Measurements from ENCODE around the gene ZDHHC22.

Gene ZDHHC22

DNA sequence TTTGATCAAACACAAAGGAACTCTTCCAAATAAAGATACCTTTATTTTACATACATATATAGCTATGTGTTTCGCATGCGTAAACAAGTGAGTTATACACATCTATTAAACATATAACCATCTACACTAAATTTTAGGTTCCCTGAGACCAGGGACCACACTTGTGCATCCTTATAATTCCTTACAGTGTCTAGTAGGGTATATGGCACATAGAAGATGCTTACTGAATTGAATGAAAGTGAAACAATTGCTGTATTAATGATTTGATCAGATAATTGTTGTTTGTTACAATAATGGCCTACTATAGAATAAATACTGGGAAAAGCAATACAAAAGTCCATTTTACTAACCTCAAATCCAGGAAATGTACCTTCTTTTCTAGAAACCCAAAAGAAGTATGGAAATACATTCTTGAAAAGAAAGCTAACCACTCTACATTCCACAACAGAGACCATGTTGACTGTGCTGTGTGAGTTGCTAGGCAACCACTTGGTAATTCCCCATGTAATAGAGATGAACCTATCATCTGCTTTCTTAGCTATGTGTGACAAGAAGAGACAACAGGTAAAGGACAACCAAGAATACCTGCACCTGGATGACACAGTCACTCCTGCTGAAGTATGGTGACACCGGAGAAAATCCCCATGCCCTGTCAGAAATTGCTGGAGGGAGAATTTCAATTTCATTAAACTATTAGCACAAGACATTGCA lies 55.4 kb downstream of the ZDHHC22 start:
- peak overlapping the region; percentile 95 for H3K27ac ChIP-seq

GRCh38 chr14:77085538-77085937 lies 56.1 kb downstream of the ZDHHC22 start:
- TF ChIP-seq ZFX (IDR thresholded peaks at IDR 0.05; ENCODE audit: borderline replicate concordance) (no peak), CTCF (IDR thresholded peaks at IDR 0.05) (no peak)
- H3K27ac ChIP-seq, result no peak overlapping the region

More for the DNA sequence above, 55.4 kb downstream of the ZDHHC22 start:
- TF ChIP-seq ZFX (IDR thresholded peaks at IDR 0.05; ENCODE audit: borderline replicate concordance), result no peak

DNA sequence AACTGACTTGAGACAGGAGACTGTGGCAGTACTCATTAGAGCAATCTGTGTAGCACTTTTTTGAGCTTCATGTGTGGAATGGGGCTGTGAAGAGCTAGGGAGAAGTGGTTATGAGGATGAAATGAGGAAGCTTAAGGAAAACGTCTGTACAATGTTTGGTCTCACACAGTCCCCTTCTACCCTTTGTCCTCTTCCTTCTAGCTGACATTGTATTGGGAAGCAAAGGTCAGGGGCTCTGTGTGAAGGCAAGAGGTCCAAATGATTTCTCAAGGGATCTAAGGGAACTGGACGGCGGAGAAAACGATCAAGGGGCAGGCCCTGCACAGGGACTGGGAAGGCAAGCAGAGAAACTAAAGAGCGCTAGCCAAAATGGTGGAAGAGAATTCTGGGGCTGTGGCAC lies 56.6 kb downstream of the ZDHHC22 start:
- no peak for TF ChIP-seq CTCF (IDR thresholded peaks at IDR 0.05)
- no peak for TF ChIP-seq ZFX (IDR thresholded peaks at IDR 0.05; ENCODE audit: borderline replicate concordance)
- no peak overlapping the region for H3K27ac ChIP-seq

DNA sequence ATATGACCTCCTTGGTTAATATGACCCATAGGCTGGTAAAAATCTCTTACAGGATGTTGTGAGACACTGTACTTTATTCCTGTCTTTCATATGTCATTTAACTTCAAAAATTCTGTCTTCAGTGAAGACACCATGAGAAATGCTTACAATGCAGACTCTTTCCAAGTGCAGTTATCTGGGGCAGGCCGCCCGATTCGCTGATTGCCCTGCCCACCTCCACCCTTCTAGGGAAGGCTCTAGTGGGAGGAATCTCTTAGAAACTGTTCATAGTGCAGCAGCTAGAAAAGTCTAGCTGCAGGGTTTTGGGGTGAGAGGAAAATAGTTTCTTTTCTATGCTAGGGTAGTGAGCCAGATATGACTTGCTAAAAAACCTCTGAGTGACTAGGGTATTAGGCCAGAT lies 58.5 kb downstream of the ZDHHC22 start:
- H3K27ac ChIP-seq, result no peak overlapping the region
- TF ChIP-seq ZFX (IDR thresholded peaks at IDR 0.05; ENCODE audit: borderline replicate concordance) (no peak), CTCF (IDR thresholded peaks at IDR 0.05) (no peak)

DNA sequence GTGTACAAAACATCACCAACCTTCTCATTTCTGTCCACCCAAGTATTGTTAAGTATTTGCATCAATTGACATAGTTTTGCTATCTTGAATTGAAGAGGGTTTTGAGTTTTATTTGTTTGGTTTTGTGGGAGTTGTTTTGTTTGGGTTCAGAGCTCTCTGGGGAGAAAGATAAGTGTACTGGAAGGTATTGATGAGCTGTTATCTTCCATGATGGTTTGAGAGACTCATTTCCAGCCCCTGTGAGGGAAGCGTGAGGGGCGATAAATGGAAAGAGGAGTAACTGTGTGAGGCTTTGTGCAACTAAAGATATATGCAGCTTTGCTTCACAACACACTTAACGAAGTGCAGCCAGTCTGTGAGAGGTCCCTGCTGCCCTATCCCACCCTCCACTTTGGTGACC lies 59.2 kb downstream of the ZDHHC22 start:
- no peak for TF ChIP-seq CTCF (IDR thresholded peaks at IDR 0.05)
- TF ChIP-seq ZFX (IDR thresholded peaks at IDR 0.05; ENCODE audit: borderline replicate concordance), result no peak
- no peak overlapping the region for H3K27ac ChIP-seq

Data from 22Rv1 (cell line).